HG03097 (cell line): ENCODE measurements around the gene EFTUD2.
"Not testable (repeated sequence)": the region's sequence is repeated elsewhere in the genome, so short reads cannot be mapped to it uniquely, and the experiment has no call there.

Source experiments
- ATAC-seq: cut with Tn5 transposase; IDR thresholded peaks from one replicate; pipeline ENCODE4 v1.9.1; 2021; ENCODE audit not compliant: unreplicated experiment, low FRiP score

Gene EFTUD2

GRCh38 chr17:44899074-44899782, at the start of gene EFTUD2:
EFTUD2 (minus strand) TSS chr17:44899445; CDS start chr17:44894521, 4,924 bp downstream.
- peak; percentile 56 for ATAC-seq

GRCh38 chr17:44948315-44948795, 49.1 kb upstream of the EFTUD2 start:
- no peak for ATAC-seq

- peak; percentile 81 for ATAC-seq
These were observed 48.4 kb upstream of the EFTUD2 start, which contains the start of gene KIF18B for GRCh38 chr17:44947461-44948314. KIF18B (minus strand) TSS chr17:44947773; CDS start chr17:44936344, 11,429 bp downstream.

GRCh38 chr17:44945652-44946051, 46.4 kb upstream of the EFTUD2 start:
- not testable (repeated sequence) for ATAC-seq

GRCh38 chr17:44942456-44942855, 43.2 kb upstream of the EFTUD2 start:
- ATAC-seq: no peak

GRCh38 chr17:44941712-44942331, 42.6 kb upstream of the EFTUD2 start:
- no peak for ATAC-seq

GRCh38 chr17:44940768-44941167, 41.5 kb upstream of the EFTUD2 start:
- no peak for ATAC-seq

- no peak for ATAC-seq
These were observed 41.1 kb upstream of the EFTUD2 start for GRCh38 chr17:44940317-44940716.

GRCh38 chr17:44935116-44935515, 35.9 kb upstream of the EFTUD2 start:
- ATAC-seq: no peak

- ATAC-seq: no peak
These were observed 35.5 kb upstream of the EFTUD2 start for GRCh38 chr17:44934745-44935105.

GRCh38 chr17:44933824-44934744, 34.8 kb upstream of the EFTUD2 start:
- no peak for ATAC-seq

- no peak for ATAC-seq
These were observed 33.5 kb upstream of the EFTUD2 start for GRCh38 chr17:44932787-44933097.

GRCh38 chr17:44932096-44932786, 33.0 kb upstream of the EFTUD2 start:
- ATAC-seq: no peak

- no peak for ATAC-seq
These were observed 32.1 kb upstream of the EFTUD2 start for GRCh38 chr17:44931376-44931775.

GRCh38 chr17:44930667-44931066, 31.4 kb upstream of the EFTUD2 start:
- ATAC-seq: no peak

GRCh38 chr17:44928950-44929720, 29.9 kb upstream of the EFTUD2 start:
- no peak for ATAC-seq

GRCh38 chr17:44928136-44928535, 28.9 kb upstream of the EFTUD2 start:
- ATAC-seq: no peak

GRCh38 chr17:44927696-44928095, 28.5 kb upstream of the EFTUD2 start:
- ATAC-seq: no peak
